ENCODE measurements around the gene ADAMTS15. TPM values are rescaled to one million over a fixed set of nuclear protein-coding genes. Genes with fewer than 3 reads are reported as not detected.

The ADAMTS15 gene
- total and polyA plus RNA-seq, 2 of the 4 experiments (the other 2 are of a cell fraction), result 3.0 to 5.0 TPM

GRCh38 chr11:130465263-130465662, 16.8 kb downstream of the ADAMTS15 start:
- intact Hi-C loops (cut with micrococcal nuclease) (no loop called here), dilution Hi-C loops (cut with HindIII; ENCODE audit: low sequenced_read_pairs, unreplicated experiment) (no loop called here), in situ Hi-C loops (cut with MboI; ENCODE audit: low sequenced_read_pairs) (no loop called here)
- H4K91ac ChIP-seq (ENCODE audit: insufficient read depth, low read depth, low read length), result no peak overlapping the region
- BruUV-seq (replicated peaks), result no TSS peak
- H3K27ac ChIP-seq (ENCODE audit: insufficient read depth, low read length), result no peak overlapping the region
- no peaks in the 10 kb centered on the region for H3K79me1 ChIP-seq (ENCODE audit: low read depth in 1 of 2, low read length in 2 of 2)
- ChIA-PET CTCF (no interaction called here), POLR2A (ENCODE audit: unreplicated experiment) (no interaction called here)
- no peak overlapping the region for H2AFZ ChIP-seq (replicated peaks; ENCODE audit: low read length, poor library complexity)
- H3K9me3 ChIP-seq (ENCODE audit: control insufficient read depth, insufficient read depth, low read length), result no peaks in the 10 kb centered on the region
- H3K9ac ChIP-seq (ENCODE audit: low read depth, low read length), result no peak overlapping the region
- no peak overlapping the region for H2BK20ac ChIP-seq (ENCODE audit: low read depth, low read length)
- no peak overlapping the region for H4K5ac ChIP-seq (ENCODE audit: low read depth, low read length)
- DNase-seq (peak; percentile 27), ATAC-seq (ENCODE audit: low read depth) (no peak)
- H2BK15ac ChIP-seq (ENCODE audit: low read depth, low read length), result no peak overlapping the region
- no peak overlapping the region for H2BK5ac ChIP-seq (ENCODE audit: low read depth, low read length, poor library complexity, severe bottlenecking)
- WGBS, 2 experiments (ENCODE audit: extremely low coverage in 2 of 2, insufficient read length in 1 of 2), result 100% methylated on average over 5 of the region's 5 CpGs; no CpG with 5 or more reads in 1 of the 2 experiments
- H3K56ac ChIP-seq (ENCODE audit: extremely low read depth, insufficient read depth, low read length), result no peak overlapping the region
- no peaks in the 10 kb centered on the region for H3K9me1 ChIP-seq (ENCODE audit: insufficient read depth, low read length)
- no peak overlapping the region for H2AK5ac ChIP-seq (ENCODE audit: low read depth, low read length)
- TF ChIP-seq CEBPB (IDR thresholded peaks at IDR 0.05; ENCODE audit: low read depth, low read length), result no peak
- no peak for TF ChIP-seq FOS (IDR thresholded peaks at IDR 0.05; ENCODE audit: low read depth, low read length)
- TF ChIP-seq MXI1 (IDR thresholded peaks at IDR 0.05; ENCODE audit: borderline replicate concordance, low read depth, low read length), result no peak
- no peak for TF ChIP-seq USF2 (IDR thresholded peaks at IDR 0.05; ENCODE audit: low read depth, low read length)
- TF ChIP-seq POLR2A (IDR thresholded peaks at IDR 0.05; ENCODE audit: low read depth, low read length), result no peak
- no peak for TF ChIP-seq MAFK (IDR thresholded peaks at IDR 0.05; ENCODE audit: low read depth, low read length)
- no peak for TF ChIP-seq CTCF (conservative IDR thresholded peaks at IDR 0.05; ENCODE audit: low read depth, low read length)
- no peak for TF ChIP-seq CHD1 (IDR thresholded peaks at IDR 0.05; ENCODE audit: low read depth, low read length)
- TF ChIP-seq NFE2L2 (IDR thresholded peaks at IDR 0.05; ENCODE audit: low read depth, low read length), result no peak
- H3K4ac ChIP-seq (ENCODE audit: low read depth, low read length), result no peak overlapping the region
- no peak overlapping the region for H3K18ac ChIP-seq (ENCODE audit: low read depth, low read length)
- no peak overlapping the region for H3K4me3 ChIP-seq (ENCODE audit: insufficient read depth, low read depth, low read length)
- no peak overlapping the region for H2AK9ac ChIP-seq (replicated peaks; ENCODE audit: low read depth, low read length, poor library complexity)
- no peaks in the 10 kb centered on the region for H3K4me1 ChIP-seq (ENCODE audit: control insufficient read depth, insufficient read depth, low read length)
- H4K8ac ChIP-seq (ENCODE audit: low read depth in 2 of 2, low read length in 2 of 2), result no peak overlapping the region
- H3K4me2 ChIP-seq (ENCODE audit: low read depth, low read length), result no peak overlapping the region
- no peaks in the 10 kb centered on the region for H4K20me1 ChIP-seq (ENCODE audit: insufficient read depth, low read length)
- H3K14ac ChIP-seq (replicated peaks; ENCODE audit: low read depth, low read length), result no peak overlapping the region
- no peak overlapping the region for H3K23ac ChIP-seq (ENCODE audit: low read depth, low read length)
- H2BK120ac ChIP-seq (ENCODE audit: low read depth, low read length), result no peak overlapping the region
- H3K36me3 ChIP-seq (ENCODE audit: control insufficient read depth, insufficient read depth, low read length), result peaks cover 79% of the 10 kb centered on the region
- H3K27me3 ChIP-seq (ENCODE audit: control insufficient read depth, insufficient read depth, low read length), result no peaks in the 10 kb centered on the region

Measured in IMR-90 (cell line).